Rectal smooth muscle tissue (tissue), 1 donor: ENCODE data around the gene WWOX.

Experiments used
- H3K27ac ChIP-seq: one replicate; pipeline ENCODE4 v1.7.0; 2013; ENCODE audit warnings: low read depth, low read length, inconsistent platforms
- H3K27me3 ChIP-seq: one replicate; pipeline ENCODE4 v1.7.0; 2013; ENCODE audit warnings: low read length; ENCODE audit not compliant: control insufficient read depth, insufficient read depth
- H3K36me3 ChIP-seq: one replicate; pipeline ENCODE4 v1.7.0; 2013; ENCODE audit warnings: low read length; ENCODE audit not compliant: control insufficient read depth, insufficient read depth
- H3K4me1 ChIP-seq: one replicate; pipeline ENCODE4 v1.7.0; 2013; ENCODE audit warnings: low read length; ENCODE audit not compliant: control insufficient read depth, insufficient read depth
- H3K4me3 ChIP-seq: one replicate; pipeline ENCODE4 v1.7.0; 2013; ENCODE audit warnings: low read length
- H3K9ac ChIP-seq: one replicate; pipeline ENCODE4 v1.7.0; 2013; ENCODE audit warnings: low read length

WWOX gene

GRCh38 chr16:78743556-78743955 lies 644.1 kb downstream of the WWOX start:
- Histone ChIP-seq H3K9ac (no peak overlapping the region), H3K27ac (no peak overlapping the region), H3K4me3 (no peak overlapping the region), H3K36me3 (no peaks in the 10 kb centered on the region), H3K4me1 (no peaks in the 10 kb centered on the region), H3K27me3 (no peaks in the 10 kb centered on the region)

GRCh38 chr16:78744099-78744498 lies 644.6 kb downstream of the WWOX start:
- H3K9ac ChIP-seq = no peak overlapping the region
- no peaks in the 10 kb centered on the region for H3K27me3 ChIP-seq
- H3K4me1 ChIP-seq = no peaks in the 10 kb centered on the region
- H3K36me3 ChIP-seq = no peaks in the 10 kb centered on the region
- H3K4me3 ChIP-seq = no peak overlapping the region
- no peak overlapping the region for H3K27ac ChIP-seq

GRCh38 chr16:78744796-78745107 lies 645.3 kb downstream of the WWOX start:
- Histone ChIP-seq H3K4me3 (no peak overlapping the region), H3K27ac (no peak overlapping the region), H3K36me3 (no peaks in the 10 kb centered on the region), H3K27me3 (no peaks in the 10 kb centered on the region), H3K9ac (no peak overlapping the region), H3K4me1 (no peaks in the 10 kb centered on the region)

- Histone ChIP-seq H3K27me3 (no peaks in the 10 kb centered on the region), H3K9ac (no peak overlapping the region), H3K27ac (no peak overlapping the region), H3K36me3 (no peaks in the 10 kb centered on the region), H3K4me3 (no peak overlapping the region), H3K4me1 (no peaks in the 10 kb centered on the region)
These were observed 645.9 kb downstream of the WWOX start for GRCh38 chr16:78745108-78746019.

GRCh38 chr16:78746718-78747117 lies 647.3 kb downstream of the WWOX start:
- H3K27ac ChIP-seq = no peak overlapping the region
- no peaks in the 10 kb centered on the region for H3K36me3 ChIP-seq
- H3K9ac ChIP-seq = no peak overlapping the region
- no peak overlapping the region for H3K4me3 ChIP-seq
- no peaks in the 10 kb centered on the region for H3K4me1 ChIP-seq
- H3K27me3 ChIP-seq = no peaks in the 10 kb centered on the region

- Histone ChIP-seq H3K27me3 (no peaks in the 10 kb centered on the region), H3K27ac (no peak overlapping the region), H3K36me3 (no peaks in the 10 kb centered on the region), H3K9ac (no peak overlapping the region), H3K4me1 (no peaks in the 10 kb centered on the region), H3K4me3 (no peak overlapping the region)
These were observed 648.9 kb downstream of the WWOX start for GRCh38 chr16:78748220-78748929.

GRCh38 chr16:78749745-78750268 lies 650.4 kb downstream of the WWOX start:
- Histone ChIP-seq H3K4me1 (no peaks in the 10 kb centered on the region), H3K27ac (no peak overlapping the region), H3K27me3 (no peaks in the 10 kb centered on the region), H3K9ac (no peak overlapping the region), H3K36me3 (no peaks in the 10 kb centered on the region), H3K4me3 (no peak overlapping the region)

GRCh38 chr16:78750611-78751010 lies 651.2 kb downstream of the WWOX start:
- Histone ChIP-seq H3K36me3 (no peaks in the 10 kb centered on the region), H3K27ac (no peak overlapping the region), H3K9ac (no peak overlapping the region), H3K4me1 (no peaks in the 10 kb centered on the region), H3K27me3 (no peaks in the 10 kb centered on the region), H3K4me3 (no peak overlapping the region)

GRCh38 chr16:78751601-78752000 lies 652.1 kb downstream of the WWOX start:
- no peaks in the 10 kb centered on the region for H3K27me3 ChIP-seq
- no peaks in the 10 kb centered on the region for H3K36me3 ChIP-seq
- H3K4me3 ChIP-seq = no peak overlapping the region
- H3K27ac ChIP-seq = no peak overlapping the region
- H3K9ac ChIP-seq = no peak overlapping the region
- H3K4me1 ChIP-seq = no peaks in the 10 kb centered on the region

GRCh38 chr16:78754713-78755112 lies 655.3 kb downstream of the WWOX start:
- Histone ChIP-seq H3K9ac (no peak overlapping the region), H3K36me3 (no peaks in the 10 kb centered on the region), H3K4me1 (no peaks in the 10 kb centered on the region), H3K27me3 (no peaks in the 10 kb centered on the region), H3K27ac (no peak overlapping the region), H3K4me3 (no peak overlapping the region)

GRCh38 chr16:78755751-78756661 lies 656.6 kb downstream of the WWOX start:
- Histone ChIP-seq H3K9ac (no peak overlapping the region), H3K36me3 (no peaks in the 10 kb centered on the region), H3K4me3 (no peak overlapping the region), H3K27ac (no peak overlapping the region), H3K27me3 (no peaks in the 10 kb centered on the region), H3K4me1 (no peaks in the 10 kb centered on the region)

GRCh38 chr16:78759596-78759995 lies 660.1 kb downstream of the WWOX start:
- H3K27ac ChIP-seq = no peak overlapping the region
- no peaks in the 10 kb centered on the region for H3K4me1 ChIP-seq
- no peaks in the 10 kb centered on the region for H3K27me3 ChIP-seq
- H3K9ac ChIP-seq = no peak overlapping the region
- H3K4me3 ChIP-seq = no peak overlapping the region
- no peaks in the 10 kb centered on the region for H3K36me3 ChIP-seq
